KOPT-K1 (cell line): ENCODE measurements around the gene SF1.

Experiments used
- H3K27ac ChIP-seq: fragments of 200-600 bp; sonication (generic); 2 replicates; pipeline ENCODE4 v1.5.1; 2016; ENCODE audit warnings: antibody characterized with exemption, mild to moderate bottlenecking, low read depth, low read length; ENCODE audit not compliant: poor library complexity, severe bottlenecking
- H3K36me3 ChIP-seq: fragments of 200-600 bp; sonication (generic); 2 replicates; pipeline ENCODE4 v1.5.1; 2017; ENCODE audit warnings: antibody characterized with exemption, mild to moderate bottlenecking, low read length, moderate library complexity; ENCODE audit not compliant: insufficient read depth
- H3K9me3 ChIP-seq: fragments of 200-600 bp; sonication (generic); 2 replicates; pipeline ENCODE4 v1.5.1; 2017; ENCODE audit warnings: antibody characterized with exemption, low read length, mild to moderate bottlenecking; ENCODE audit not compliant: insufficient read depth, poor library complexity, severe bottlenecking

Gene SF1

DNA sequence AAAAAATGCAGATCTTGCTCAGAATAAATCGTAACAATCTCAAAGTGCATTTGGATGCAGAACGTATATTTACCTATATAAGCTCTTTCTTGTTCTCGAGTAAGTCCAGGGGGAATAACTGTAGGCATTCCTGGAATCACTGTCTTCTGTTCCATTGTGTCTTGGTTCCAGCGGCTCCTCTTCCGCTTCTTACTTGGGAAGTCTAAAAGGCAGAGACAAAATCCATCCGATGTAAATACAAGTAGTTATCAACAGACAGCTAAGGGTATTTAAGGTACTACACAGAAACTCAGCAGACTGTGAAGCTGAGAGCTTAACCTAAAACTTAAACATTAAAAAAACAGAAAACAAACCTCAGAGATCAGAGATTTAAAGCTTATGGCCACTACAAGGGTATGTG lies 1.9 kb downstream of the SF1 start:
- H3K27ac ChIP-seq = no peak overlapping the region
- H3K9me3 ChIP-seq = no peaks in the 10 kb centered on the region
- peaks cover 61% of the 10 kb centered on the region for H3K36me3 ChIP-seq

- Histone ChIP-seq H3K36me3 (peaks cover 84% of the 10 kb centered on the region), H3K9me3 (no peaks in the 10 kb centered on the region), H3K27ac (no peak overlapping the region)
Observed at GRCh38 chr11:64774144-64774543, 4.2 kb downstream of the SF1 start.

DNA sequence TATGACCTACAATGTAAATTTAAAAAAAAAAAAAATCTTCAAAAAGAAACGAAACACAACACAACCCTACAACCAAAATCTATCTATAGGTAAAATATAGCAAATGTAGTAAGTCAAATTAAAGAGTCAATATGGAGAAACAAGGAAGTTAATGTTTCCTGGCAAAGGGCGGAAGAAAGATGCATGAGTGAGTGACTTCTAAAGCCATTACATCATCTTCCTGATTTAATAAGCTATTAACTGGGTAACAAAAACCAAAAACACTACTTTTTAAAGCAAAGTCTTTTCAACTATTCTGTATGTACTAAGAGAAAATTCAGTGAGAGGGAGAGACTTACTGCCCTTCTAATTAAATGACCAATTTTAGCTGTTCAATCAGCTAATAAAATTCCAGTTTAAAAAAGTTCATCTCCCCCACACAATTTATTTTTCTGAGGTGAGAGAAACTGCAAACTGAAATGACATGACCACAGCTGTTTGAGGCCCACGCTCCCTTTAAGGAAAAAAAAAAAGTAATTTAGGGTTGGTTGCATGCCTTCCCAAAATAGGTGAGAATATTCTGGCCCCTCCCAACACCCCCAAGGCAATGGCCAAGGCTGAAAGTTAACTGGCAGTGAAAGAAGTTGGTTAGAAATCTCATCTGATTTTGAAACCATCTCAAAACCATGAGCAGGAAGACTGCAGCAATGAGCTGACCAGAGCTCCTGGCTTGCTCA lies 5.9 kb downstream of the SF1 start:
- Histone ChIP-seq H3K36me3 (peaks cover 100% of the 10 kb centered on the region), H3K9me3 (no peaks in the 10 kb centered on the region), H3K27ac (no peak overlapping the region)

DNA sequence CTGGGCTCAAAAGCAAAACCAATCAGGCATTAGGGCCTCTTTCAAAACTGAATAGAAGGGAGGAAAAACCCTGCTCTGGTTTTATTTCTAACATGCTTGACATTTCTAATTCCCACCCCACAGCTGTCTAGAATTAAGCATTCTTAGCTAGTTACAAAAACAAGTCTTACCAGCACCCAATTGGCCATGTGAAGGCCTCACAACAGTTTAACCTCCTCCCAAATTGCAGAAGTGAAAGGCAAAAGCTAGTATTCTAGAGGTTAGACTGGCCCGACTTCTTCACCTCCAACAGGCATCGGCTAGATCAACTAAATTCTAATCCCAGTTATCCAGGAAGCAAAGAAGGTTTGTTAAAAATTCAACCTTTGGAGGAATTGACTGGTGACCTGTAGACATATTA lies 6.5 kb downstream of the SF1 start:
- peaks cover 100% of the 10 kb centered on the region for H3K36me3 ChIP-seq
- H3K9me3 ChIP-seq = no peaks in the 10 kb centered on the region
- H3K27ac ChIP-seq = no peak overlapping the region

DNA sequence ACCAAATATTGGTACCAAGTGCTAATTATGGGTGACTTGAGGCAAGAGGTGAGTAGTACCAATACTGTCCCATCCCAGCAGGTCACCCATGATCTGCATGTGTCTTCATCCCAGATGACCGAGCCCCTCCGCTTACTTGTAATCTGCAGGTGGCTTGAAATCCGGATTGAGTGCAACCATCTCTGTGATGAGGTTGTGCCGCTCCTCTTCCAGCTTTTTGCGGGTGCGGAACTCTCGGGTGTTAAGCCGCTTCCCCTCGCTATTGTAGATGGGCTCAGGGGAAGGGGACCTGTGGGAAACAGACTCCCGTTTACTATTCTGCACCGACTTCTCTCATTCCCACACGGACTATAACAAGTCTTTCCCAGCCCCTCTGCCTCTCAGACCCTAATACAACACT lies 8.2 kb downstream of the SF1 start:
- peaks cover 99% of the 10 kb centered on the region for H3K36me3 ChIP-seq
- no peaks in the 10 kb centered on the region for H3K9me3 ChIP-seq
- no peak overlapping the region for H3K27ac ChIP-seq

DNA sequence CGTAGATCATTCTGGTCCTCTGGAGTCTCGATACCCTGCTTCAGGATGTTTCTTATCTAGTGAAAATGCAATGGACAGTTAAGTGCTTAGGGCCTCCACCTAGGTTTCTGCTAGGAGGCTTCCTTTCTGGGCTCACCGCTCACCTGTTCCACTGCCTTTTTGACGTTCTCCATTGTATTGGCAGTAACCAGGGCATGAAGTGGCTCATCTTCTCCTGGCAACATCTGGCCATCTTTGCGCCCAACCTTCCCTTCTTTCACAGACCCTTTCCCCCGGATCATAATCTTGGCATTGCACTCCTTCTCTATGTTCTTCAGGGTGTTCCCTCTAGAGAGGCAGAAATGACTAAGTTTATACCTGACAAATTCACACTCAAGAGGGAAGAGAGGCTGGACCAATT lies 9.1 kb downstream of the SF1 start:
- Histone ChIP-seq H3K9me3 (no peaks in the 10 kb centered on the region), H3K36me3 (peaks cover 97% of the 10 kb centered on the region), H3K27ac (no peak overlapping the region)

DNA sequence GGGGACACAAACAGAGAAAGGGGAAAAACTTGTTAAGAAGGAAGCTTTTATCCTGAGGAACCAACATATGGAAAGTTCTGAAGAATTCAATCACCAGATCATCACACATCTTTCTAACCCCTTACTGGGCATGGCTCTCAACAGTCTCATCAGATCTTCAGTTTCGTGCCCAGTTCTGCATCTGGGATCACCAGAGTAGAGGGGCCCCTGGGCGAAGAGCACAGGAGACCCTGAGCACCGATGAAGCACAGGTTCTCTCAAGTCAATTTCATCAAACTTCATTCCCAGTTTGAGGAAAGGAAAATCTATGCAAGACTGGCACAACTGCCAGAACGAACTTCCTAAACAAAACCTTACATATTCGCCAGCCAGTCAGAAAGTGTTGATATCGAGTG lies 10.0 kb downstream of the SF1 start:
- H3K9me3 ChIP-seq = no peaks in the 10 kb centered on the region
- no peak overlapping the region for H3K27ac ChIP-seq
- H3K36me3 ChIP-seq = peaks cover 96% of the 10 kb centered on the region

DNA sequence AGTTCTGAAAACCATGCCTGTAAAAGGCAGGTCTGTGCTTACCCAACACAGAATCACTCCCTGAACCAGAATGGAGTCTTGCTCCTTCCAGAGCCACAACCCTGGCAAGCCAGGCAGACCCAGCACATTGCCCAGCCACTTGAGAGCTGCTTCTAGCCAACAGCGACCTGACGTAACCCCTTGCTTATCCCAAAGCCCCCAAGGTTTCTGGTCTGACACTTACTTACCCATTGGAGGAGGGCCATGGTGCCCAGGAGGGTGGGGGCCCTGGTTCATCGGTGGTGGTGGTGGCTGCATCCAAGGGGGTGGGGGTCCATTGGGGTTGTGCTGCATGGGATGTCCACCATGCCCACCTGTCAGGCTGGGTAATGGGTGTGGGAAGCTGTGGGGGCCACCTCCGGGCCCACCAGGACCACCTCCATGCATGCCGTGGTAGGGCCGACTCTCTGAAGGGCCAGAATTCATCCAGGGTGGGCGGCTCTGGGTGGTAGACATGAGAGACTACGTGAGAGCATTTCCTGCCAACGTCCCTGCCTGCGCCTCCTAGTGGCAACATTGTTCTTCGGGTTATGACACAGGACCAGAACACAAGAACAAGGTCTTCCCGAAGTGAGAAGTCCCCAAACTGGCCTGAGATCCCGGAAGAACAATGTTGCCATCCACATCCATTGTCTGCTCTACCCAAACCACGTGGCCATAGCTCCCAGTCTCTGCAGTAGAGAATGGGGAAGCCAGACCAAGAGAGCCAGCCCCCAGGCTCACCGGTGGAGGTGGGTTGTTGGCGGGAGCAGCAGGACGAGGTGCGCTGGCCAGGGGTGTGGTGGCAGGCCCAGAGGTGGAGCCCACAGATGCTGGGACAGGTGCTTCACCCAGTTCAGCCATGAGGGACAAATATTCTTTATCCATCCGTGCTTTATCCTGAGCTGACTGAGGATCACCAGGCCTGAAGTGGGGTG lies 10.7 kb downstream of the SF1 start:
- Histone ChIP-seq H3K27ac (peak overlapping the region; percentile 20), H3K36me3 (peaks cover 96% of the 10 kb centered on the region), H3K9me3 (no peaks in the 10 kb centered on the region)

GRCh38 chr11:64766881-64767280 lies 11.5 kb downstream of the SF1 start:
- H3K36me3 ChIP-seq = peaks cover 96% of the 10 kb centered on the region
- H3K9me3 ChIP-seq = no peaks in the 10 kb centered on the region
- peak overlapping the region; percentile 20 for H3K27ac ChIP-seq

GRCh38 chr11:64765851-64766665 lies 12.3 kb downstream of the SF1 start:
- Histone ChIP-seq H3K9me3 (no peaks in the 10 kb centered on the region), H3K36me3 (peaks cover 95% of the 10 kb centered on the region), H3K27ac (no peak overlapping the region)

- Histone ChIP-seq H3K36me3 (peaks cover 95% of the 10 kb centered on the region), H3K27ac (no peak overlapping the region), H3K9me3 (no peaks in the 10 kb centered on the region)
Observed at GRCh38 chr11:64765291-64765850, 13.0 kb downstream of the SF1 start.

DNA sequence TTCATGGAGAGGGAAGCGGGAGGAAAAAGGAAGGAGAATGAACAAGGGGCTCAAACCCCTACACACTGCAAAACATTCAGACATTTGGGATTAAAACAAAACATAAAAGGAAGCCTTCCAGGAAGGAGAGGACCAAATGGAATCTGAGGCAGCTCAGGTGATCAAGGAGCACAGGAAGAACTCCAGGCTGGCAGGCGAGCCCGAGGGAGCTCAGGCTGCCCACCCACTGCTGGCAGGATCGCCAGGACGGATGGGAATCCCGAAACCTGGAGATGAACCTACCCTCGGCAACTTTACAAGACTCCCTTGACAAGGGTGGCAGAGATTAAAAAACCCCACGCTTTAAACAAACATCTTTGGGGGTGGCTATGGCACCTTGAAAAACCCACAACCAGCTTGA lies 13.6 kb downstream of the SF1 start:
- Histone ChIP-seq H3K9me3 (no peaks in the 10 kb centered on the region), H3K27ac (peak overlapping the region; percentile 64), H3K36me3 (peaks cover 89% of the 10 kb centered on the region)

GRCh38 chr11:64764040-64764611 lies 14.2 kb downstream of the SF1 start:
- peaks cover 83% of the 10 kb centered on the region for H3K36me3 ChIP-seq
- H3K27ac ChIP-seq = peak overlapping the region; percentile 64
- H3K9me3 ChIP-seq = no peaks in the 10 kb centered on the region

GRCh38 chr11:64763526-64764039 lies 14.8 kb downstream of the SF1 start:
- Histone ChIP-seq H3K27ac (peak overlapping the region; percentile 64), H3K9me3 (no peaks in the 10 kb centered on the region), H3K36me3 (peaks cover 77% of the 10 kb centered on the region)
